Neural cell (in vitro differentiated cells): ENCODE results near the gene TENM3.

Experiments used
- CTCF ChIP-seq: fragments of 450-650 bp; IDR thresholded peaks from 2 replicates; pipeline ENCODE4 v1.5.1; 2014; ENCODE audit warnings: antibody characterized with exemption, mild to moderate bottlenecking, moderate library complexity; ENCODE audit not compliant: poor library complexity, severe bottlenecking
- EZH2 ChIP-seq: fragments of 200-600, 300-800 bp; shearing (Covaris generic), sonication (generic); IDR thresholded peaks from 2 replicates; pipeline ENCODE4 v1.6.1; 2014; ENCODE audit warnings: antibody characterized with exemption, low read length, borderline replicate concordance, mild to moderate bottlenecking; ENCODE audit not compliant: insufficient read depth, poor library complexity, severe bottlenecking
- MXI1 ChIP-seq: fragments of 450-650 bp; conservative IDR thresholded peaks from 2 replicates; pipeline ENCODE4 v1.6.1; 2014; ENCODE audit warnings: antibody characterized with exemption, mild to moderate bottlenecking; ENCODE audit not compliant: poor library complexity, severe bottlenecking
- POLR2AphosphoS5 ChIP-seq: IDR thresholded peaks from 2 replicates; pipeline ENCODE4 v1.6.1; 2012
- SMC3 ChIP-seq: fragments of 450-650 bp; conservative IDR thresholded peaks from 2 replicates; pipeline ENCODE4 v1.6.1; 2014; ENCODE audit warnings: antibody characterized with exemption, mild to moderate bottlenecking, moderate library complexity; ENCODE audit not compliant: poor library complexity
- TAF1 ChIP-seq: IDR thresholded peaks from 2 replicates; pipeline ENCODE4 v1.6.1; 2012; ENCODE audit warnings: low read depth

- TF ChIP-seq CTCF, result no peak
- TF ChIP-seq TAF1, result no peak
- no peak for TF ChIP-seq POLR2AphosphoS5
- TF ChIP-seq MXI1, result no peak
- no peak for TF ChIP-seq EZH2
- TF ChIP-seq SMC3, result no peak
These were observed 3.4 kb downstream of the TENM3 start for GRCh38 chr4:182246401-182247205.
